RPMI8226 (cell line): ENCODE measurements around the gene ZNF221.
"Not testable (repeated sequence)": the region's sequence is repeated elsewhere in the genome, so short reads cannot be mapped to it uniquely, and the experiment has no call there.

Source experiments
- DNase-seq: peaks from one replicate; pipeline ENCODE4 v3.0.0-alpha.2; 2015

Gene ZNF221

DNA sequence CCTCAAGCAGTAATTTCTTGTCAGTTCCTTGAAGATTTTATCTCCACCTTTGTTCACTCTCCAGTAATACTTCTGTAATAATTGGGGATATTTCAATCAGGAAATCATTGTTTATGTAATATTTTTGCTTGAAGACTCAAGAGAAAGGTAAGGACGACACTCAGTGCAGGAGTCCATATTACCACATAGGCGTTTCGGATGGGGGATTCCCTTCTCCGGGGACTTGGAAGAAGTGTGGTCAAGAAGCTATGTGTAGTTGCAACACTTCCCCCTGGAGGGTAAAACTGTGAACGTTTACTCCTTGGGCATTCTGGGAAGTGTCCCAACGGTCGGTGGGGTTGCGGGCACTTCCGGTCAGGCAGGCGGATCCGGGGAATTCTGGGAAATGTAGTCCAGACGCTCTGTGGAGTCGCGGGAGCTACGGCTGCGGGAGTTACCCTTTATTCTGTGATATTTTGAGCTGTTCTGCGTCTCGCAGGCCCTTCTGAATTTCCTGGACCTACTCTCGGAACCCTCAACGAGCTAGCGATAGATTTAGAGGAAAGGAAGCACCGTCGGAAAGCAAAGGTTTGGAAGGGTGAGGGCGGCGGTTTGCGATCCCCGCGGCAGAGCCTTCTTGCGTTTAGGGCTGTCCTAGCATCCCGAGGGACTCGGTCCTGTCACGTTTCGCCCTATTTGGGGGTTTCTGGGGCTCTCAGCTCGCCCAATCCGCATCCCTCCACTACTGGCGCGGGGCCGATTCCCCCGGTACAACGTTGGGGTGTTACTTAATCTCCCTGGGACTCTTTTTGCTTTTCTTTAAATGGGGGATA, at the start of gene ZNF221:
TSS of gene ZNF221 (plus strand) at position 395 of the 812 bp plus-strand sequence. CDS start 11,499 bp downstream, outside the sequence.
- DNase-seq, result peak; percentile 84

DNA sequence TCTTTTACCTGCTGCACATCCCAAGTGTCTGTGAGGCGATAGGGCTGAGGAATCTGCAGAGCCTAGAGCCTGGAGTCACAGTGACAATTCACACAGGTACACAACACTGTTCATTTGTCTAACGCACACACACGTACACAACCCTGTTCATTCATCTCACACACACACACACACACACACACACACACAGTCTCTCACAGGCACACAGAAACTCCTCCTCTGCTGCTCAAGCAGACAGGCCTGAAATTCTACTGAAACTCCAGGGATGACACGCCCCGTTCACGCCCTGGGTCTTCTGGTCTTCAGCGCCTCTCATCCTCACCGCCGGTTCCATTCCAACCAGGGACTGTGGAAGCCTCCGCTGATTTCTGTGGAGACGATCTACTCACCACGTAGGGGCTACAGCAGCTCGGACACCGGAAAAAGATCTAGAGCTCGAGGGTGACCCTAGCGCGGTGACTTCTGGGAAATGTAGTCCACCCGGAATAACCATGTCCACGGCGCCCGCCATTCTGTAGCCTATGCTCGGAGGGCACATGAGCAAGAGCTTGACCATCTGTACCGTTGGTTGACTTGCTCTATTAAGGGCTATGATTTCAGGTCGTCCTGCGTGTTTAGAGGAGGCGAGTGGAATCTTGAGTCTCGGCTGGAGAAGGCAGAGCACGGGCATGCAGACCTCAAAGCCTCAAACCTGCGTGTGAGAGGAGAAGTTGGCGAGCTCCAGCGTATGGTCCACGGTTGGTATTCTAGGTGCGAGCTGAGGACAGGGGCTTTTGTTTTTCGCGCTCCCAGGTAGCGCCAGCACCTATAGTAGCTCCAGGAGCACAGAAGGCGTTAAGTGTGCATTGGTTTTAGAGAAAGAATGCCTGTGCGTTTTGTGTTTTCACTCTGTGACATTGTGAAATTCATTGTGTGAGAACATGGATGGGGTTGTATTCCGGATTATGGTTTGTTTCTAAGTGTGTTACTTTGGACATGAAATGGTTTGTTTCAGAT, 49.3 kb upstream of the ZNF221 start:
- DNase-seq, result peak; percentile 78

DNA sequence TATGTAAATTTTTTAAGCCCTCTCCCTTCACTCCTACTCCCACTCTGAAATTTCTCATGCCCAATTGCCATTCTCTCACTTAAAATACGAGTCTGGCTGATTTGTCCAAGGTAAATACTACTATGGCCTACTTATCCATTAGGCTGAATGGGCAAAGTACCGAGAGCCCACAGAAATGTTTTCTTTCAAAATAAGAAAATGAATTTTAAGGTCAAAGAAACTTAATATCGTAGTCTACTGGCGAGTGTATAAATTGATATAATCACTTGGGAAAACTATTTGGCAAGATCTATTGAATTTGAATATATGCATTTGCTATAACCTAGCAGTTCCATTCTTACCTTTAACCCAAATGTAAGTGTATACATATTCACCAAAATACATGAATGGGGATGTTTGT, 48.6 kb upstream of the ZNF221 start:
- DNase-seq, result no peak

DNA sequence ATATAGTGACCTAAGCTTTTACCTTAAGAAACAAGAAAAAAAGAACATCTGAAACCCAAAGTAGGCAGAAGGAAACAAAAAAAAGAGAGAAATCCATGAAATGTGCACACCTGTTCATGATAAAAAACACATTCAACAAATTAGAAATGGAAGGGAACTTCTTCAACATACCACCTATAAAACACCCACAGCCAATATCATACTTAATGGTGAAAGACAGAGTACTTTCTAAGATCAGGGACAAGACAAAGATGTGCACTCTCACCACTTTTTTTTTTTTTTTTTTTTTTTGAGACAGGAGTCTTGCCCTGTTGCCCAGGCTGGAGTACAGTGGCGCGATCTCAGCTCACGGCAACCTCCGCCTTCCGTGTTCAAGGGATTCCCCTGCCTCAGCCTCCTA, 45.1 kb upstream of the ZNF221 start:
- no peak for DNase-seq

DNA sequence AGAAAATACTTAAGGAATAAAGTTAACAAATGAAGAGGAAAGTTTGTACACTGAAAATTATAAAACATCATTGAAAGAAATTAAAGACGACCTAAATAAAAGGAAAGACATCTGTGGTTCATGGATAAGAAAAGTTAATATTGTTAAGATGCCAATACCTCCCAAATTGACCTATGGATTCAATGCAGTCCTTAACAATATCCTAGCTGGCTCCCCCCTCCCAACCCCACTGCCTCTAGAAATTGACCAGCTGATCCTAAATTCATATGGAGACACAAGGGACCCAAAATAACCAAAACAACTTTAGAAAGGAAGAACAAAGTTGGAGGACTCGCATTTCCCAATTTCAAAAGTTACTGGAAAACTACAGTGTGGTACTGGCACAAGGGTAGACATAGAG, 44.3 kb upstream of the ZNF221 start:
- no peak for DNase-seq

DNA sequence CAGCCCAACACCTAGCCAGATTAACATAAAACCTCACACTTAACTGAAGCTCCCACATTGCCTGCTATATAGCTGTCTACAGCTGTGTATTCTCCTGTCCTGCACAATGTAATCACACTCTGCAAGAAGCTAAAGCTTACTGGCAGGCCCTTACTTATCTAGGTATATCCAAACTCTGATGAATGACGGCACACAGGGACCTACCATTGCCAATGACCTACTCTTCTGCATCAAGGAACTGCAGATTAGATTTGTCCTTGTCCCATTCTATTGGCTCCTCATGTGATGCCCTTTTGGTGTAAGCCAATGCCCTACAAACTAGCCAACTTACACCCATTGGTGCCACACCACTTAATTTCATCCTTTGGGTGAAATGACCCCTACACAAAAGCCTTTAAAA, 42.4 kb upstream of the ZNF221 start:
- DNase-seq, result no peak

DNA sequence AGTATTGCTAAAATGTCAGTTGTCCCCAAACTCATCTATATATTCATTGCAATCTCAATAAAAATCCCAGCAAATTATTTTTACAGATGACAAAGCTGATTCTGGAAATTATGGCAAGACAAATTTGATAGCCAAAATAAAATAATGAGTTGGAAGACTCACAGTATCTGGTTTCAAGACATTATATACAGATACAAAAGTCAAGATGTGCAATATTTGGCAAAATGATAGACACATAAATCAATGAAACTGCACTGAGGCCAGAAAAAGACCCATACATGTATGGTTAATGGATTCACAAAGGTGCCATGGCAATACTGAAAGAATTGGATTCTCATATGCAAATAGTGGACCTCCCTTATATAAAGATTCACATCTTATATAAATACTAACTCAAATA, 40.1 kb upstream of the ZNF221 start:
- DNase-seq, result no peak

DNA sequence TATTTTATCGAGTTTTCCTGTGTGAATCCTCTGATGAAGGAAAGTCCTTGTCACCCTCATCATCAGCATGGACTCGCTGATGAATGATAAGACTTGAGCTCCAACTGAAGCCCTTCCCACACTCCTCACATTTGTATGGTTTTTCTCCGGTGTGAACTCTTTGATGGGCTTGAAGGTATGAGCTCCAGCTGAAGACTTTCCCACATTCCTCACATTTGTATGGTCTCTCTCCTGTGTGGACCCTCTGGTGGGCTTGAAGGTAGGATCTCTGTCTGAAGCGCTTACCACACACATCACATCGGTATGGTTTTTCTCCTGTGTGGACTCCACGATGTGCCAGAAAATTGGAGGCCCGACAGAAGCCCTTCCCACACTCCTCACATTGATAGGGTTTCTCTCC, 37.6 kb upstream of the ZNF221 start:
- DNase-seq, result no peak

DNA sequence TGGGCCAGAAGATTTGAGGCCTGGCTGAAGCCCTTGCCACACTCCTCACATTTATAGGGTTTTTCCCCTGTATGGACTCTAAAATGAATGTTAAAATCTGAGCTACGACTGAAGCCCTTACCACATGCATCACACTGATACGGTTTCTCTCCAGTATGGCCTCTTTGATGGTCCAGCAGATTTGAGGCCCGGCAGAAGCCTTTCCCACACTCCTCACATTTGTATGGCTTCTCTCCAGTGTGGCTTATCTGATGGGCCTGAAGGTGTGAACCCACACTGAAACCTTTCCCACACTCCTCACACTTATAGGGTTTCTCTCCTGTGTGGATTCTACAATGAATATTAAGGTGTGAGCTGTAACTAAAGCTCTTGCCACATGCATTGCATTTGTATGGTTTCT, 37.0 kb upstream of the ZNF221 start:
- no peak for DNase-seq

DNA sequence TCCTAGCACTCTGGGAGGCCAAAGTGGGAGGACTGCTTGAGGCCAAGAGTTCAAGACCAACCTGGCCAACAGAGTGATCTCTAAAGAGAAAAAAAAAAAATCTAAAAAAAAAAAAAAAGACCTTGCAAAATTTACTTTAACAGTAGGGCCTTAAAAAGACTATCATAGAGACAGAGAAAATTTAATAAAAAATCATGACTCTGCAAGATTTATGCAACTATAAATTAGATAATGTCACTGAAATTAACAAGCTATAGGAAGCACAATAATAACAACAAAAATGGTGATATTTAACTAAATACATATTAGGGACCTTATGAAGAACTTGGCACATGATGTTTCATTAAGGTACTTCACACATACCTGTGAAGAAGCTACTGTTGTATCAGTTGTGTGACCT, 27.2 kb upstream of the ZNF221 start:
- no peak for DNase-seq

DNA sequence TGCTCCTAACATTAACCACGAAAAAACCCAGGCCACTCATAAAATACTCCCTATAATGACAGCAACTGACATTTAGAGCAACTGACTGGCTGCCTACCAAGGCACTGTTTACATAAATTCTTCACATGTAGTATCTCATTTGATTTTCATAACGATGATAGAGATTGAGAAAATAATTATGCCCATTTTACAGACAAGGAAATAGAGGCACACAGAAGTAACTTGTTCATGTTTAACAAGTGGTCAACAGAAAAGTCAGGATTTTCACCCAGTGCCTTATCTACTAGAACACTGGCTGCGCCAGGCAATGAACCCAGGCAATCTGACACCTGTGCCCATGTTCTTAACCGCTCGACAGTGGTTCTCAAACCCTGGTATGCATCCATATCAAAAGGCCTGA, 22.2 kb upstream of the ZNF221 start:
- DNase-seq, result no peak

DNA sequence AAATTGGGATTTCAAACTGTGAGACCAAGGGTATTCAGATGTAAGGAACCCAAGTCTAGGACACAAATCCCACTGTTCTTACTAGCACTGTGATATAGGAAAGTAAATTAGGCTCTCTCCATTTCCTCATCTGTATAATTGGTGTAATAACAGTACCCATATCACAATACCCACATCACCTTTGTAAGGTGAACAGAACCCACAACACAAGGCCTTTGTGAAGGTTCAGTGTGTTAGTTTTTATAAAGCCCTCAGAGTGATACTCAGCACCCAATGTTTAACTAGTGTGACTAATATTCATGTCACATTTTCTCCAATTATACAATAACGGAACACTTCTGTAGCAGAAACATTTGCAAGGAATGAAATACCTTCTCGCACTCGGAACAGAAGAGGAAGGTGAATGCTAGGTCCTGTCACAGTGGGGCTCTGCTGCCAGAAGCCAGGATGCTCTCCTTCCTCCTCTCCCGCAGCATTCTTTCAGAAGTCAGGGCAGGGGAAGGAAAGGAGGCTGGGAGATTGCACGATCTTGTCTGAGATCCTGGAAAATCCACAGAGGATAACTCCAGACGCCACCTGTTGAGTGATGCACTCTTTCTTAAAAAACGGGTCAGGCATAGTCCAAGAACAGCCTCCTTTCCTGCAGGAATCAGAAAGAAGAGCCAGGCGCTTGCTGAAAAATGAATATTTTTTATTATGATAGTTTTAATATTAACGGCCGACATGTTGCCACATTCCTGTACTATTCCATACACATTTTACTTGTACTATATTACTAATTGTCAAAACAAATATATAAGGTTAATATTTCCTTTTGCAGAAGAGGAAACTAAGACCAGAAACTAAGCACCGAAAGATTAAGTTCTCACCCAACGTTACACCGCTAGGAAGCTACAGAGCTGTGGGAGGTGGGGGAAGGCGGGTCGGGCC, 16.7 kb upstream of the ZNF221 start:
- no peak for DNase-seq

DNA sequence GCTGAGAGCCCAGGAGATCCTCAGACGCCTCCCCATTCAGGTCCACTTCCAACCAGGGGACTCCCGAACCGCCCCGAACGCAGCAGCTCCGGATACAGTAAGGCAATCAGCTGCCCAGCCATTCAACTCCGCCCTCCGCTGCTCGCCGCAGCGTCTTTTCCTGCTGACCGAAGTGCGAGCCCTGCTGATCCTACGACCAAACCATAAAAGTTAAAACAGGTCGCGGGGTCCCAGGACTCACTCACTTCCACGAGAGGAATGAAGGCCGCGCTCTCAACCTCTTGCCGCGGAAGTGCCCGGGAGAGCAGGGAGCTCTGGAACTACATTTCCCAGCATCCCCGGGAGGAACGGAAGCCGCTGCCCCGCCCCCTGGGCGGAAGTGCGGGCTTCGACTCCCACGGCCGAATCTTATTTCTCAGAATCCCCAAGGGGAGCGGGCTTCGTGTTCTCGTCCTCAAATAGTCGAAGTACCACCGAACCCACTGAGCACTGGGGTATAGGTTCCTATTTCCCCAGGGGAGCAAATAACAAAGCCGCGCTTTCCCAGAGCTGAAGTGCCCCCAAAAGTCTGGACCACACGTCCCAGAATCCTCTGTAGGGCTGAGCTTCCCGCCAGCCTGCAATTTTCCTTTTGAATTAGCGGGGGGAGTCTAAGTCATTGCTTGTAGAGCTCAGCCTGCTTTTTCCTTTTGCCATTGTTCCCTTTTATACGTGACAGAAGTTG, 15.9 kb upstream of the ZNF221 start, which contains the start of gene ZNF45:
TSS of gene ZNF45 (minus strand) at position 298 of the 724 bp plus-strand sequence. CDS start 13,097 bp downstream, outside the sequence.
- peak; percentile 89 for DNase-seq

DNA sequence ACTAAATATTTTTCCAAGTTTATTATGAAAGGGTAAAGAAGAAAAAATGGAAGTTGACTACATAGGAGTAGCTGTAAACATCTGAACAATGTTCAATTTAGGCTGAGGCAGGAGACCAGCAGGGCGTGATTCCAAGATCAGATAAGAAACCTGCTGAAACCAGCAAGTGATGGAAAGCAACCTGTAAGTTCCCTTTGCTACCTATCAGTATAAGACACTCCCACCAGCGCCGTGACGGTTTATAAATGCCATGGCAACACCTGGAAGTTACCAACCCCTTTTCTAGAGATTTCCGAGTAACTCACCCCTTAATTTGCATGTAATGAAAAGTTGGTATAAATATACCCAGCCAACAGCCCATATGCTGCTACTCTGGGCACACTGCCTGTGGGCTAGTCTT, 14.8 kb upstream of the ZNF221 start:
- DNase-seq, result no peak

DNA sequence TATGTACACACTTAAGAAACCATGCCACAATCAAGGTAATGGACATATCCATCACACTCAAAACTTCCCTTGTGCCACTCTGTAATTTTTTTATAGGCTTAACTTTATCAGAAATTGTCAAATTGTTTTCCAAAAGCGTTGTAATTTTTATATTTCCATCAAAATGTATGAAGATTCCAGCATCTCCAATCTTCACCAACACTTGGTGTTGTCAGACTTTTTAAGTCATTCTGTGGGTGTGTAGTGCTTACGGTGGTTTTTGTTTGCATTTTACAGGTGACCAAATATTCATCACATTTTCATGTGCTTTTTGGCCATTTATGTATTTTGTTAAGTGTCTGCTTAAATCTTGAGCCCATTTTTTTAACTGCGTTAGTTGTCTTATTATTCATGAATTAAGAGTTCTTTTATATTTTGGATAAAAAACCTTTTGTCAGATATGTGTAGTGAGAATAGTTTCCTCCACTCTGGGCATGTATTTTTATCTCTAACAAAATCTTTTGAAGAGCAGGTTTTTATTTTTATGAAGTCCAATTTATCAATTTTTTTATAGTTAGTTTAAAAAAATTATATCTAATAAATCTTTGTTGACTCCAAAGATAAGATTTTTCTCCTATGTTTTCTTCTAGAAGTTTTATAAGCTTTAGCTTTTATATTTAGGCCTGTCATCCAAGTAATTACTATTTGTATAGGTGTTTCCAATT, 11.3 kb upstream of the ZNF221 start:
- no peak for DNase-seq

DNA sequence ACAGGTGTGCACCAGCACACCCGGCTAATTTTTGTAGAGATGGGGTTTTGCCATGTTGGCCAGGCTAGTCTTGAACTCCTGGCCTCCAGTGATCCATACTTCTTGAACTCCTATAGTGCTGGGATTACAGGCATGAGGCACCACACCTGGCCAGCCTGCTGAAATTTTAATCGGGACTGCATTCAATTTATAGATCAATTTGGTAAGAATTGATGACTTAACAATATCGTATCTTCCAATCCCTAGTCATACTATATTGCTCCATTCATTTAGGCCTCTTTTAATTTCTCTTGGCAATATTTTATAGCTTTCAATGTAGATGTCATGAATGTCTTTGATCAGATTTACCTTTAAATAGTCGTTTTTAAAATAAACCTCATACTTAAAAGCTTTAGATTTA, 10.3 kb upstream of the ZNF221 start:
- DNase-seq, result no peak

DNA sequence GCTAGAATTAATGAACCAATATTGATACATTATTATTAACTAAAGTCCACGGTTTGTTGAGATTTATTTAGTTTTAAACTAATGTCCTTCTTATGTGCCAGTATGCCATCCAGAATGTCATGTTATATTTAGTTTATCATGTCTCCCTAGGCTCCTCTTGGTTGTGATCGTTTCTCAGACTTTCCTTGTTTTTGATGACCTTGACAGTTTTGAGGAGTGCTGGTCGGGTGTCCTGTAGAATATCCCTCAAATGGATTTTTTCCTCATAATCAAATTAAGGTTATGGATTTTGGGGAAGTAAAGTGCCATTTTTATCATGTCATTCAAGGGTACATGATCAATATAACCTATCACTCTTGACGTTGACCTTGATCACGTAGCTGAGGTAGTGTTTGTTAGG, 9.8 kb upstream of the ZNF221 start:
- DNase-seq, result no peak

DNA sequence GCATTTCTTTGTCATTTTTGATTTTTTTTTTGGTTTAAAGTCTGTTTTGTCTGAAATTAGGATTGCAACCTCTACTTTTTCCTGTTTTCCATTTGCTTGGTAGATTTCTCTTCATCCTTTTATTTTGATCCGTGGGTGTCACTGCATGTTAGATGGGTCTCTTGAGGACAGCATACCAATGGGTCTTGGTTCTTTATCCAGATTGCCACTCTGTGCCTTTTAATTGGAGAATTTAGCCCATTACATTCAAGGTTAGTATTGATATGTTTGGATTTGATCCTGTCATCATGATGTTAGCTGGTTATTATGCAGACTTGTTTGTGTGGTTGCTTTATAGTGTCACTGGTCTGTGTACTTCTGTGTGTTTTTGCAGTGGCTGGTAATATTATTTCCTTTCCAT, 3.6 kb upstream of the ZNF221 start:
- not testable (repeated sequence) for DNase-seq

DNA sequence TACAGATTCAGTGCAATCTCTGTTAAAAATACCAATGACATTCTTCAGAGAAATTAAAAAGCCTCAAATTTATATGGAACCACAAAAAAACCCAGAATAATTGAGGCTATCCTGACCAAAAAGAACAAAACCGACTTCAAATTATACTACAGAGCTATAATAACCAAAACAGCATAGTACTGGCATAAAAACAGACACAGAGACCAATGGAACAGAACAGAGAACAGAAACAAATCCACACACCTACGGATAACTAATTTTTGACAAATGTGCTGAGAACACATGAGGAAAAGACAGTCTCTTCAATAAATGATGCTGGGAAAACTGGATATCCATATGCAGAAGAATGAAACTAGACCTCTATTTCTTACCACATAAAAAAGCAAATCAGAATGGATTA, 1.2 kb upstream of the ZNF221 start:
- not testable (repeated sequence) for DNase-seq

DNA sequence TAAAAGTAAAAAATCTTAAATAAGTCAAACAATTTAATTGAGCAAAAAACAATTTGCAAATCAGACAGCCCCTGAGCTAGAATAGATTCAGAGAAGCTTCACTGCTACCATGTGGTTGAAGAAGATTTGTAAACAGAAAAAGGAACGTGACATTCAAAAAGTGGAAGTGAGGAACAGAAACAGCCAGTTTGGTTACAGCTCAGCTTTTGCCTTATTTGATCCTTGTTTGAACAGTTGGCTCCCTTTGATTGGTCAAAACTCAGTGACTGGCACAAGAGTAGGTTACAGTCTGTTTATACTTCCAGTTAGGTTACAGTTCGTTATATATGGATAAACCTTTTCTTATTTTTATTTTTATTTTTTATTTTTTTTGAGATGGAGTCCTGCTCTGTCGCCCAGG, 5.8 kb downstream of the ZNF221 start:
- peak; percentile 3 for DNase-seq

DNA sequence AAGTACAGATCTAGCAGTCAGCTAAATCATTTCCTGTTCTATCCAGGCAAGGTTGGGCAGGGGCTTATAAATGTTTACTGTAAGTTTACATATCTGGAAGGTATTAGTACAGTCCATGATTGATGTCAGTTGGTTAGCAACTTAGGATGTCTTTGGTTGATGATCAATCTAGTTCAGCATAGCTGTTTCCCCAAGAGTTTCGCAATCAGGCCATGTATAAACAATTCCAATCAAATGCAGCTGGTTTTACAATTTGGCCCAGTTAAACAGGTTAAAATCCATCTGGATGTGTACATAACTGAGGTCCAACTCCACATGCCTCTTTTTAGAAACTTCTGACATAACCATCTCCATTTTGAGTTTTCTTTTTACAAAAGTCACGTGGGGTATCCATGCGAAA, 6.9 kb downstream of the ZNF221 start:
- no peak for DNase-seq
